Effector CD8-positive, alpha-beta T cell (primary cell): ENCODE data around the gene TAF1B.

Experiments used
- DNase-seq: peaks from one replicate; lab custom pipeline; 2025; lab: John Stamatoyannopoulos, UW

The TAF1B gene

GRCh38 chr2:9939587-9940485 lies 96.6 kb downstream of the TAF1B start:
- DNase-seq = no peak

GRCh38 chr2:9941196-9941995 lies 98.1 kb downstream of the TAF1B start:
- DNase-seq = no peak

DNA sequence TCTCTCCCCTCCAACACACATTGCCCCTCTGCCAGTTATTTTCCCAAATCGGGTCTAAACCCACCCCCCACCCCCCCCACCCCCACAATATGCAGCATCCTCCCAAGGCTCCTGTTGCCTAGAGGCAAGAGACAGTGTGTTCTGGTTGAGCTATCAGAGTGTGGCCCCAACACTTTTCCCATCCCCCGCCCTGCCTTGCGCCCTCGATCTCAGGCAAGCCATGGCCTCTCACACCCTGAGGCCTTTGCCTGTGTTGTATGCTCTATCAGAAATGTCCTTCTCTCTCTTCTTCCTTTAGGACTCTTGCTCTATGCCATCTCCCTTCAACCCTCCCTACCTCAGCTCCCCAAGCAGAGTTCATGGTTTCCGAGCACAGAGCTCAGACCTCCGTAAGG lies 98.7 kb downstream of the TAF1B start:
- DNase-seq = no peak

DNA sequence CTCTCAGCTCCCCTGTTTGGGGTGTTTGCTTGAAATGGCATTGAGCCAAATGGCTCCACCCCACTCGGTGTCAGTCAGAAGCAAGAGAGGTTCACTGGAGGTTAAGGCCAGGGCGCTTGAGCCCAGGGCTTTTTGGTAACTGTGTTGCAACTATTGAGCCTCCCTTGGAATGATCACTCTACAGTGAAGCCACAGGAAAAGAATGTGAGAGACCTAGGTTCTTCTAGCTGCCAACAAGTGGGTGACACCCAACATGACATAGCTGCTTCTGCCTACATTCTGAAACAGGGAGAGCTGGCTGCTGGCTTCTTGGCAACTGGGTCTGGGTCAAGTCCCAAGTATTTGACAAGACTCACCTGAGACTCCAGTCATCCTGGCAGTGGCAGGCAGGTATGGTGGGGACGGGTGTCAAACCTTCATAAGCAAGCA lies 101.1 kb downstream of the TAF1B start:
- no peak for DNase-seq

DNA sequence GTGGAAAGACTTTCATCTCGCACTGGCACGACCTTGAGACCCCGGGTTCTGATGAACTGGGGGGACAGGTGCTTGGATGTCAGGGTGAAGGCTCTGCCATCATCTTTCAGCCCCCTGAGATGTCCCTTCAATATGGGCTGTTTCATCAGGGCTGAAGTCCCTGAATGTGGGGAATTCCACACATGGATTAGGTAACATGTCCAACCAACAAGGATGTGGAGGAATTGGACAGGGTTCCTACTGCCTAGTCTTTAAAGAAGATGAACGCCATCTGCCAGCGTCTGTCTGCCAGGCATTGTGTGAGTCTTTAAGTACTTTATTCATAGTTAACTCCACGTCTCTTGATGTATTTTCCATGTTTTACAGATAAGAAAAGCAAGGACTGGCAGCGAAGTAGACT lies 102.3 kb downstream of the TAF1B start:
- DNase-seq = no peak

- DNase-seq = no peak
These were observed 102.8 kb downstream of the TAF1B start for GRCh38 chr2:9946076-9946475.

GRCh38 chr2:9946818-9947217 lies 103.5 kb downstream of the TAF1B start:
- DNase-seq = no peak

GRCh38 chr2:9948721-9949120 lies 105.4 kb downstream of the TAF1B start:
- DNase-seq = no peak

GRCh38 chr2:9949239-9949991 lies 106.1 kb downstream of the TAF1B start:
- DNase-seq = no peak

- no peak for DNase-seq
These were observed 106.8 kb downstream of the TAF1B start for GRCh38 chr2:9949992-9950520.

DNA sequence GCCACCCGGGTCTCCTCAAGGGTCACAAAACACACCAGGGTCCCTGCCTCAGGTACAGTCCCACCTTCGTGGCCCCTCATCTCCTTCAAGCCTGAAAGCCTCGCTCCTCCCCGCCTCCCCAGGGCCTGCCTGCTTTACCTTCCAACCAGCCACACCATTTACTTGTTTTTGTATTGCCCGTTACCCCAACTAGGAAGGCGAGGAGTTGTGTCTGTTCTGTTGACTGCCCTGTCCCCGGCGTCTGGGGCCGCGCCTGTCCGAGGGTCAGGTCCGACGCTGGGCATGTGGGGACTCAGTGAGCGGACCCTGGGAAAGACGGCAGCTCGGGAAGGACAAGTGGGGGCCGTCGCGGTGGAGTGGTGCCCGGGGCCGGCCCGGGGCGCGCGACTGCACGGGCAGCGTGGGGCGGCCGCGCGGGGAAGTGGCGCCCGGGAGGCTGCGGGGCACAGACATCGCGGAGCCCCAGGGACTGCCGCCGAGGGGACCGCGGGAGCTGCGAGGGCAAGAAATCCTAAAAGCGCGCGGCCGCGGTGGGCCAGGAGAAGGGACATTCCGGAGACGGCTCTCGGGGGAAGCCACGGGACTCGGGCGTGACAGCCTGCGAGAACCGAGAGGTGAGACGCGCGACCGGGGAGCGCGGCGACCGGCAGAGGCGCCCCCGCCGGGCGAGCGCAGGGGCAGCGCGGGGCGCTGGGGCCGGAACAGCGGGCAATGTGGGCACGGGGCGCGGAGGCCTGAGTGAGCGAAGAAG lies 107.4 kb downstream of the TAF1B start:
- DNase-seq = peak; percentile 49

GRCh38 chr2:9951272-9951521 lies 107.9 kb downstream of the TAF1B start:
- no peak for DNase-seq

DNA sequence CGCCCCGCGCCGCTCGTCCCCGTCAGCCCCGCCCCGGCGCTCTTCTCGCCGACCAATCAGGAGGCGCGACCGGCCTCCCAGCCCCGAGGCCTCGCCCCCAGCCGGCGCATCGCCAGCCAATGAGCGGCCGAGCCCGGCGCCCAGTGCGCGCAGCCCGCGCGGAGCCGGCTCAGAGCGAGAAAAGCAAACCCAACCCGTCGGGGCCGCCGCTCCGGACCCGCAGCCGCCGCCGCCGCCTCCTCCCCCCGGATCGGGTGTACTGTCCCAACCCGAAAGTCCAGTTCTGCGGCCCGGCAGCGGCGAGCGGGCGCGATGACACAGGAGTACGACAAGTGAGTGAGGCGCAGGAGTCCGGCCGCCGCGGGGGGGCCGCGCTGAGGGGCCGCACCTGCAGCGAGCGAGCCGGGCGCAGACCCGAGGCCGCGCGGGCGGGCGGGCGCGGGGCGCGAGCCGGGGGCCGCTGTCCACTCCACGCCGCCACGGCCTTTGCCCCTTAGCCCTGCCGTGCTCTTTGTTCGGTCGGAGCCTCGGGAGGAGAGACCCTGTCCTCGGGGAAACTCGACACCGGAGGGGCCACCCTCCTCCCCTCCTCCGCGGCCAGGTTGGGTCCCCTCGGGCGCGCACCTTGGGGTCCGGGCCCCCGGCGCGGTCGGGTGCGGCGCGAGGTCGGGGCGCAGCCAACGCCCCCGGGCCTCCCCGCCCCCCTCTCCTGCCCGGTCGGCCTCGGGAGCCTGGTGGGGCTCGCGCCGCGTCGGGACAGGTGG lies 108.4 kb downstream of the TAF1B start, which contains the start of gene GRHL1:
TSS of gene GRHL1 (plus strand) at position 172 of the 764 bp plus-strand sequence. CDS start at position 313, 141 bp downstream.
- peak; percentile 84 for DNase-seq

DNA sequence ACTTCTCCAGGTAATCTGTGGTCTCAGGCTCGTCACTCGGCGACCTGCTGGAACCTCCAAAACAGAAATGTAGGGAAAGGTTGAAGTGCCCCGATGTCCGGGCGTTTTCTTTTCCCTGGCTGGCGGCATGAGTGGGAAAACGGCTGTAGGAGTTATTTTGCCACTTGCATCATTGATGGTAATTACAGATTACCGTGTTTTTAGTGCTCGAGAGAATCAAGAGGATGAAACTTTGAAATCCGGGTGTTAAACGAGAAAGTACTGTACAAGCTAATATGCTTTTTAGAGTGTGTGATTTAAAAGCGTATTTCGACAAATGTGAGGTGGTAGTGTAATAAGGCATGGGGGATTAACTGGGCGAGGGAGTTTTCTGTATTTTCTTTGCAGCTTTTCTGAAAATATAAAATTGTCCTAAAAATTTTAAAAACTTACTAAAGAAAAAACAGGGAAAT lies 109.0 kb downstream of the TAF1B start:
- DNase-seq = no peak

- no peak for DNase-seq
These were observed 109.7 kb downstream of the TAF1B start for GRCh38 chr2:9952856-9953503.

- no peak for DNase-seq
These were observed 110.9 kb downstream of the TAF1B start for GRCh38 chr2:9954136-9954535.

DNA sequence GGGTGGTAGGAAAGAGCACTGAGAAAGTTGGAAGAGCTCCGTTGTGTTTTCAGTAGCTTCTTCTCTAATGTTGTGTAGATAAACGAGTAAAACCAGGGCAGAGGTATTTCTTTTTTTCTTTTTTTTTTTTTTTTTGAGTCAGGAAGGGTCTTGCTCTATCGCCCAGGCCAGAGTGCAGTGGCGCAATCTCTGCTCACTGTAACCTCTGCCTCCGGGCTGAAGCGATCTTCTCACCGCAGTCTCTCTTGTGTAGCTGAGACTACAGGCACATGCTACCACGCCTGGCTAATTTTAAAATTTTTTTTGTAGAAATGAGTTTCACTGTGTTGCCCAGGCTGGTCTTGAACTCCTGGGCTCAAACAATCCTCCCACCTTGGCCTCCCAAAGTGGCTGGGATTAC lies 114.8 kb downstream of the TAF1B start:
- DNase-seq = no peak

DNA sequence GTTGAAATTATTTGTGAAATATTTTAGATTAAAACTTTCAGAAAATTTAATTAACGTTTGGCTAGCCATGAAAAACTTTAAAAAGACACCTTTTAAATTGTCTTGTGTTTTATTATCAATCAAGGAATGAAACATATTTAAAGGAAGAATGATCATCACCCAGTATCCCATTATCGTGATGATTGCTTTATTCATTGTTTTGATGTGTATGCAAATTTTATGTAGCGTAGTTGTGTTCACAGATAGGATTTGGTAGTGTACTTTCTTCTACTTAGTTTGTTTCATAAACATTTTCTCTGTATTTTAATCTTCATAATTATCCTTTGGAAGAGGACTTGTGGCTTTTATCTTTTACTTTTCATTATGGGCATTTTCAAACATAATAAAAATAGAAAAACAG lies 116.0 kb downstream of the TAF1B start:
- DNase-seq = no peak

GRCh38 chr2:9961013-9961412 lies 117.7 kb downstream of the TAF1B start:
- DNase-seq = no peak

GRCh38 chr2:9964334-9964980 lies 121.2 kb downstream of the TAF1B start:
- no peak for DNase-seq
